Smooth muscle cell (in vitro differentiated cells): Measurements from ENCODE around the gene RBBP5. TPM values are rescaled to one million over a fixed set of nuclear protein-coding genes. Genes with fewer than 3 reads are reported as not detected.

Source experiments
- DNase-seq: peaks from one replicate; lab custom pipeline; 2025; ENCODE audit not compliant: unreplicated experiment; lab: John Stamatoyannopoulos, UW
- H2AFZ ChIP-seq: fragments of 200-600 bp; sonication (generic); 2 replicates; pipeline ENCODE4 v1.6.0; 2016; ENCODE audit warnings: antibody characterized with exemption, low read depth, mild to moderate bottlenecking
- H3F3A ChIP-seq: fragments of 200-600 bp; sonication (generic); 2 replicates; pipeline ENCODE4 v1.6.0; 2017; ENCODE audit warnings: antibody characterized with exemption, low read depth
- H3K27ac ChIP-seq: fragments of 200-600 bp; sonication (generic); 2 replicates; pipeline ENCODE4 v1.5.1; 2016; ENCODE audit warnings: low read depth, mild to moderate bottlenecking
- H3K27me3 ChIP-seq: fragments of 200-600 bp; sonication (generic); 2 replicates; pipeline ENCODE4 v1.6.1; 2016; ENCODE audit warnings: low read depth, mild to moderate bottlenecking
- H3K36me3 ChIP-seq: fragments of 200-600 bp; sonication (generic); 2 replicates; pipeline ENCODE4 v1.5.1; 2016; ENCODE audit warnings: low read depth
- H3K4me1 ChIP-seq: fragments of 200-600 bp; sonication (generic); 2 replicates; pipeline ENCODE4 v1.5.1; 2016; ENCODE audit warnings: low read depth
- H3K4me2 ChIP-seq: fragments of 200-600 bp; sonication (generic); 2 replicates; pipeline ENCODE4 v1.6.0; 2016; ENCODE audit warnings: mild to moderate bottlenecking
- H3K4me3 ChIP-seq: fragments of 200-600 bp; sonication (generic); 2 replicates; pipeline ENCODE4 v1.5.1; 2016; ENCODE audit warnings: mild to moderate bottlenecking
- H3K79me2 ChIP-seq: fragments of 200-600 bp; sonication (generic); 2 replicates; pipeline ENCODE4 v1.6.0; 2016; ENCODE audit warnings: low read depth, mild to moderate bottlenecking
- H3K9ac ChIP-seq: fragments of 200-600 bp; sonication (generic); 2 replicates; pipeline ENCODE4 v1.6.0; 2016; ENCODE audit warnings: low read depth
- H3K9me3 ChIP-seq: fragments of 200-600 bp; sonication (generic); replicated peaks from 2 replicates; pipeline ENCODE4 v1.5.1; 2016; ENCODE audit warnings: low read depth
- H4K20me1 ChIP-seq: fragments of 200-600 bp; sonication (generic); 2 replicates; pipeline ENCODE4 v1.6.0; 2016; ENCODE audit warnings: low read depth
- CTCF ChIP-seq: fragments of 200-600 bp; sonication (generic); IDR thresholded peaks from 2 replicates; pipeline ENCODE4 v1.5.1; 2017; ENCODE audit warnings: borderline replicate concordance, mild to moderate bottlenecking, antibody characterized with exemption; ENCODE audit not compliant: insufficient read depth, poor library complexity, severe bottlenecking
- WGBS: methylation state at CpG from one replicate; pipeline ENCODE4 v1.1.7; 2016; ENCODE audit warnings: low lambda C conversion rate; 5-methylcytosine and 5-hydroxymethylcytosine counted together
- polyA plus RNA-seq: library from polyadenylated mRNA; unstranded; fragments of >200 nt; fragmentation: Nextera tagmentation; extraction: Ambion mirVana; gene quantifications from 2 replicates; pipeline ENCODE4 v1.2.1, GENCODE V29; 2016
- total RNA-seq: library from RNA; depleted of rRNA; stranded (reverse); fragments of >200 nt; gene quantifications from 2 replicates; pipeline ENCODE4 v1.2.3, GENCODE V29; 2014

RBBP5 gene
- total and polyA plus RNA-seq, 2 experiments from 2014 or later, result 12.8 to 18.8 TPM

DNA sequence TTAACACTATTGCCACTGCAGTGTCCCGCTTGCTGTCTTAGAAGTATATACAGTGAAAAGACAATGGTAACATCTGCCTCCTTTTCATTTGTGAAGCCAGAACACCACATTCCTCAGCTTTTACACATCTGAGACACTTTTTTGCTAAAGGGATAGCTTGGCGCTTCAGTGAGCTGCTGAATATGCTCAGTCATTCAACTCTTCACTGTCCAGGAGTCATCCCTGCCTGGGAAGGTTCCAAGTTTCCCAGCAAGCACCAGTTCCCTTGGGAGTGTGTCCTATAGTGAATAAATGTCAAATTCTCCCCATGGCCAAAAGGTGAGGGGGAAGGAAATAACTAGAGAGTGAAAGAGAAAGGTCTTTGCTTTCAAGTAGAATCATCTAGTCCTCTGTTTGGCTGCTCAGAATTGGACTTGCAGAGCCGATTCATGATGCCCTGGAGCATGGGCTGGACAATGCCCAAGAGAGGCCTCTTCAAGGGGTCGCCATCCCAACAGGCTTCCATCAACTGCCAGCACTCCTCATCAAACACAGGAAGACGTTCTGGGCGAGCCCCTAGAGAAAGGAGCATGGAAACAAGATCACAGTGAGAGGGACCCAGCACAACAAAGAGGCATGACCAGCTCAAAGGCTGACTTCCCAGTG, 25.5 kb upstream of the RBBP5 start:
- Histone ChIP-seq H3K4me3 (no peak overlapping the region), H3K4me1 (no peaks in the 10 kb centered on the region), H3K4me2 (no peak overlapping the region), H3K9me3 (no peaks in the 10 kb centered on the region), H3K9ac (no peak overlapping the region), H3F3A (no peaks in the 10 kb centered on the region), H3K27ac (peak overlapping the region; percentile 3), H3K36me3 (no peaks in the 10 kb centered on the region), H2AFZ (no peak overlapping the region), H3K79me2 (no peaks in the 10 kb centered on the region), H4K20me1 (no peaks in the 10 kb centered on the region), H3K27me3 (no peaks in the 10 kb centered on the region)
- TF ChIP-seq CTCF, result no peak
- WGBS, result 82% methylated on average over 6 of the region's 6 CpGs
- no peak for DNase-seq

DNA sequence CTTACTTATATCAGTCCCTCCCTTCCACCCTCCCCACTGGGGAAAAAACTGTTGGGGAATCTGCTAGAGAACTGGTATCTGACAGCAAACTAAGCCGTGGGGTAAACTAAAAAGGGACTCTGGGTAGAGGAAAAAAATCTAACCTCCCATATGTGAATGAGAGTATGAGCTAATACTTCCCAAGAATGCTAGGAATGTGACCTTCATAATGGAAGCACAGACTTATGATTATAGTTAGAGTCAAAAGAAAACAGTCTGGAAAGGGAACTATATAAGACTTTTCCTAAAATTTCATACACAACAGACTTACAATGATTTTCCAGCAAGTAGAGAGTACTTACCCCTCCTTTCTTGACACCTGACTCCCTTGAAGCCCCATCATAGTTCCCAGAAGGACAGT, 23.0 kb upstream of the RBBP5 start:
- H3K27ac ChIP-seq, result peak overlapping the region; percentile 77
- peak overlapping the region; percentile 58 for H3K4me2 ChIP-seq
- TF ChIP-seq CTCF, result no peak
- no peaks in the 10 kb centered on the region for H3K4me1 ChIP-seq
- H4K20me1 ChIP-seq, result no peaks in the 10 kb centered on the region
- no peak overlapping the region for H3K9ac ChIP-seq
- no peak overlapping the region for H3K4me3 ChIP-seq
- H3K79me2 ChIP-seq, result no peaks in the 10 kb centered on the region
- H2AFZ ChIP-seq, result no peak overlapping the region
- no peaks in the 10 kb centered on the region for H3K27me3 ChIP-seq
- no peaks in the 10 kb centered on the region for H3K36me3 ChIP-seq
- WGBS, result 5% methylated on average over 1 of the region's 1 CpG
- no peak for DNase-seq
- no peaks in the 10 kb centered on the region for H3K9me3 ChIP-seq
- no peaks in the 10 kb centered on the region for H3F3A ChIP-seq

GRCh38 chr1:205144046-205144720, 22.4 kb upstream of the RBBP5 start:
- Histone ChIP-seq H2AFZ (no peak overlapping the region), H3K36me3 (no peaks in the 10 kb centered on the region), H3K27ac (peak overlapping the region; percentile 77), H3K27me3 (no peaks in the 10 kb centered on the region), H3K9ac (no peak overlapping the region), H3K4me1 (no peaks in the 10 kb centered on the region), H3K79me2 (no peaks in the 10 kb centered on the region), H3F3A (no peaks in the 10 kb centered on the region), H3K4me2 (peak overlapping the region; percentile 58), H3K9me3 (no peaks in the 10 kb centered on the region), H3K4me3 (no peak overlapping the region), H4K20me1 (no peaks in the 10 kb centered on the region)
- no peak for DNase-seq
- WGBS, result 87% methylated on average over 1 of the region's 1 CpG
- TF ChIP-seq CTCF, result no peak

DNA sequence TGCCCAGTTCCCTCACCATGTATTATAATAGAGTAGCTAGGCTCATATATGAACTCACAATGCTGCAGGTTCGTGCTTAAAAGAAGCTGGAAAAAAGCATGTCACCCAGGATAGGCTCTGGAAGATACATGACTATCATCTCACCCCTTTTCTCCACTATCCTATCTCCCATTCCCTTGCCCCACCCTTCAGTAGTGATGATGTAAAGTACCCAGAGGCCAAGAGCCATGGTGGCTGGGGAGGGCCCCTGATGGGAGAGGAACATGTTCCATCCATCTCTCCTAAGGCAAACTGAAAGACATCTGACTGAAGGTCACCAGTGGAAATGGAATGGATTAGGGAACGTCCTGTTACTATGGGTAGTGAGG, 20.3 kb upstream of the RBBP5 start:
- H3K9me3 ChIP-seq, result no peaks in the 10 kb centered on the region
- H3K36me3 ChIP-seq, result no peaks in the 10 kb centered on the region
- H3K79me2 ChIP-seq, result no peaks in the 10 kb centered on the region
- H3K9ac ChIP-seq, result no peak overlapping the region
- H3K27ac ChIP-seq, result no peak overlapping the region
- H4K20me1 ChIP-seq, result no peaks in the 10 kb centered on the region
- no peaks in the 10 kb centered on the region for H3K27me3 ChIP-seq
- DNase-seq, result no peak
- H3K4me2 ChIP-seq, result no peak overlapping the region
- no peaks in the 10 kb centered on the region for H3F3A ChIP-seq
- H3K4me3 ChIP-seq, result no peak overlapping the region
- no peaks in the 10 kb centered on the region for H3K4me1 ChIP-seq
- no peak overlapping the region for H2AFZ ChIP-seq
- WGBS, result 51% methylated on average over 2 of the region's 2 CpGs
- TF ChIP-seq CTCF, result no peak
